Activated naive CD4-positive, alpha-beta T cell treated with anti-CD3 and anti-CD28 coated beads, Interleukin-2, amount 50 U/mL, for 24 hours (primary cell): ENCODE data around the gene MTCH2.

Experiments
- H3K27ac Mint-ChIP-seq: one replicate; pipeline ENCODE4 v1.8.0; 2021; ENCODE audit warnings: mild to moderate bottlenecking, mixed read lengths
- H3K27me3 Mint-ChIP-seq: one replicate; pipeline ENCODE4 v1.8.0; 2021; ENCODE audit warnings: mixed read lengths
- H3K36me3 Mint-ChIP-seq: one replicate; pipeline ENCODE4 v1.8.0; 2021; ENCODE audit warnings: mixed read lengths
- H3K4me1 Mint-ChIP-seq: one replicate; pipeline ENCODE4 v1.8.0; 2021; ENCODE audit warnings: mixed read lengths
- H3K4me3 Mint-ChIP-seq: one replicate; pipeline ENCODE4 v1.8.0; 2021; ENCODE audit warnings: mild to moderate bottlenecking, mixed read lengths
- H3K9me3 Mint-ChIP-seq: one replicate; pipeline ENCODE4 v1.8.0; 2021; ENCODE audit warnings: mixed read lengths

MTCH2 gene

GRCh38 chr11:47587723-47588326 is 54.5 kb downstream of the MTCH2 start:
- Mint-ChIP-seq H3K27ac (no peak overlapping the region), H3K4me3 (no peak overlapping the region), H3K36me3 (peaks cover 7% of the 10 kb centered on the region), H3K4me1 (no peaks in the 10 kb centered on the region), H3K9me3 (no peaks in the 10 kb centered on the region), H3K27me3 (peaks cover 4% of the 10 kb centered on the region)

GRCh38 chr11:47587039-47587716 is 55.2 kb downstream of the MTCH2 start:
- no peak overlapping the region for H3K4me3 Mint-ChIP-seq
- H3K27me3 Mint-ChIP-seq: no peaks in the 10 kb centered on the region
- no peak overlapping the region for H3K27ac Mint-ChIP-seq
- H3K36me3 Mint-ChIP-seq: peaks cover 8% of the 10 kb centered on the region
- peaks cover 3% of the 10 kb centered on the region for H3K4me1 Mint-ChIP-seq
- no peaks in the 10 kb centered on the region for H3K9me3 Mint-ChIP-seq

- Mint-ChIP-seq H3K4me3 (no peak within 1 kb of the TSS), H3K27ac (peak within 1 kb of the TSS; percentile 79), H3K4me1 (peaks cover 7% of the 10 kb centered on the region), H3K36me3 (peaks cover 12% of the 10 kb centered on the region), H3K27me3 (no peaks in the 10 kb centered on the region), H3K9me3 (no peaks in the 10 kb centered on the region)
Measured at GRCh38 chr11:47586098-47586855, 56.1 kb downstream of the MTCH2 start, which contains the start of gene FAM180B. FAM180B (plus strand) TSS chr11:47586678; CDS start chr11:47586769, 91 bp downstream.

GRCh38 chr11:47583844-47584243 is 58.5 kb downstream of the MTCH2 start:
- Mint-ChIP-seq H3K9me3 (no peaks in the 10 kb centered on the region), H3K27me3 (no peaks in the 10 kb centered on the region), H3K36me3 (peaks cover 12% of the 10 kb centered on the region), H3K4me3 (no peak overlapping the region), H3K4me1 (peaks cover 23% of the 10 kb centered on the region), H3K27ac (peak overlapping the region; percentile 73)

- no peaks in the 10 kb centered on the region for H3K9me3 Mint-ChIP-seq
- H3K36me3 Mint-ChIP-seq: peaks cover 13% of the 10 kb centered on the region
- H3K4me1 Mint-ChIP-seq: peaks cover 41% of the 10 kb centered on the region
Measured at GRCh38 chr11:47578524-47579494, 63.5 kb downstream of the MTCH2 start, which contains the start of the genes KBTBD4 and NDUFS3. KBTBD4 (minus strand) TSS chr11:47578970; CDS start chr11:47578951, 19 bp downstream. NDUFS3 (plus strand) TSS chr11:47579074; CDS start chr11:47579092, 18 bp downstream.

GRCh38 chr11:47577460-47578041 is 64.8 kb downstream of the MTCH2 start:
- Mint-ChIP-seq H3K27ac (peak overlapping the region; percentile 68), H3K36me3 (peaks cover 12% of the 10 kb centered on the region), H3K27me3 (no peaks in the 10 kb centered on the region), H3K9me3 (no peaks in the 10 kb centered on the region), H3K4me1 (peaks cover 47% of the 10 kb centered on the region), H3K4me3 (peak overlapping the region; percentile 97)

More at GRCh38 chr11:47578524-47579494, 63.5 kb downstream of the MTCH2 start, which contains the start of the genes KBTBD4 and NDUFS3:
- peak within 1 kb of the TSS; percentile 97 for H3K4me3 Mint-ChIP-seq
- H3K27me3 Mint-ChIP-seq: no peaks in the 10 kb centered on the region
- H3K27ac Mint-ChIP-seq: peak within 1 kb of the TSS; percentile 98

GRCh38 chr11:47573321-47573720 is 69.0 kb downstream of the MTCH2 start:
- no peaks in the 10 kb centered on the region for H3K27me3 Mint-ChIP-seq
- H3K27ac Mint-ChIP-seq: no peak overlapping the region
- H3K4me3 Mint-ChIP-seq: no peak overlapping the region
- peaks cover 7% of the 10 kb centered on the region for H3K36me3 Mint-ChIP-seq
- no peaks in the 10 kb centered on the region for H3K9me3 Mint-ChIP-seq
- peaks cover 26% of the 10 kb centered on the region for H3K4me1 Mint-ChIP-seq

- no peaks in the 10 kb centered on the region for H3K27me3 Mint-ChIP-seq
- H3K4me3 Mint-ChIP-seq: no peak overlapping the region
- H3K27ac Mint-ChIP-seq: no peak overlapping the region
- peaks cover 23% of the 10 kb centered on the region for H3K4me1 Mint-ChIP-seq
- H3K9me3 Mint-ChIP-seq: no peaks in the 10 kb centered on the region
- peaks cover 7% of the 10 kb centered on the region for H3K36me3 Mint-ChIP-seq
Measured at GRCh38 chr11:47572715-47573255, 69.6 kb downstream of the MTCH2 start.

- H3K9me3 Mint-ChIP-seq: no peaks in the 10 kb centered on the region
- no peaks in the 10 kb centered on the region for H3K27me3 Mint-ChIP-seq
- H3K4me3 Mint-ChIP-seq: no peak overlapping the region
- H3K4me1 Mint-ChIP-seq: peaks cover 16% of the 10 kb centered on the region
- peaks cover 5% of the 10 kb centered on the region for H3K36me3 Mint-ChIP-seq
- no peak overlapping the region for H3K27ac Mint-ChIP-seq
Measured at GRCh38 chr11:47571895-47572294, 70.5 kb downstream of the MTCH2 start.

GRCh38 chr11:47571357-47571729 is 71.0 kb downstream of the MTCH2 start:
- Mint-ChIP-seq H3K4me3 (no peak overlapping the region), H3K27ac (no peak overlapping the region), H3K4me1 (peaks cover 18% of the 10 kb centered on the region), H3K36me3 (peaks cover 5% of the 10 kb centered on the region), H3K27me3 (no peaks in the 10 kb centered on the region), H3K9me3 (no peaks in the 10 kb centered on the region)

- Mint-ChIP-seq H3K4me3 (no peak overlapping the region), H3K27ac (no peak overlapping the region), H3K36me3 (peaks cover 4% of the 10 kb centered on the region), H3K9me3 (no peaks in the 10 kb centered on the region), H3K27me3 (no peaks in the 10 kb centered on the region), H3K4me1 (peaks cover 19% of the 10 kb centered on the region)
Measured at GRCh38 chr11:47570651-47571356, 71.6 kb downstream of the MTCH2 start.

GRCh38 chr11:47569646-47570045 is 72.7 kb downstream of the MTCH2 start:
- Mint-ChIP-seq H3K36me3 (peaks cover 4% of the 10 kb centered on the region), H3K27ac (no peak overlapping the region), H3K4me3 (no peak overlapping the region), H3K4me1 (peaks cover 23% of the 10 kb centered on the region), H3K27me3 (no peaks in the 10 kb centered on the region), H3K9me3 (no peaks in the 10 kb centered on the region)
